Measurements from ENCODE around the gene GALNT17.

Gene GALNT17

DNA sequence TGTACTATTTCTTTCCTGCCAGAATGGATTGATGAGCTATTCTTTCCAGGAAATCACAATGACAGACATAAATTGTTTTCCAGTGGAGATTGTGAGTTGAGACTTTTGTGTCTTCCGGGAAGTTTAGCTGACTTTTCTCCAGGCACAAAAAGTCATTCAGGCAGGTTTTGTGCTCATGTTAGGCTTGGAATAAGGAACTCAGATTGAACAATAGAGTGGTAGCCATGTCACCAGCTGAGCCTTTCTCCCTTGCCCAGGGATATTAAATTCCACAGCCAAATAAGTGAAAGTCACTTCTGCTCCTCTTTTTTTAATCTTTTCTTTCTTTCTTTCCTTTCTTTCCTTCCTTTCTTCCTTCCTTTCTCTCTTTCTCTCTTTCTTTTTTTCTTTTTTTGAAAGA is 559.6 kb downstream of the GALNT17 start:
- no peak overlapping the region for H3K4me3 ChIP-seq (ENCODE audit: low read length)
- TF ChIP-seq ZNF274 (IDR thresholded peaks at IDR 0.05; ENCODE audit: low read depth, low read length) = no peak

DNA sequence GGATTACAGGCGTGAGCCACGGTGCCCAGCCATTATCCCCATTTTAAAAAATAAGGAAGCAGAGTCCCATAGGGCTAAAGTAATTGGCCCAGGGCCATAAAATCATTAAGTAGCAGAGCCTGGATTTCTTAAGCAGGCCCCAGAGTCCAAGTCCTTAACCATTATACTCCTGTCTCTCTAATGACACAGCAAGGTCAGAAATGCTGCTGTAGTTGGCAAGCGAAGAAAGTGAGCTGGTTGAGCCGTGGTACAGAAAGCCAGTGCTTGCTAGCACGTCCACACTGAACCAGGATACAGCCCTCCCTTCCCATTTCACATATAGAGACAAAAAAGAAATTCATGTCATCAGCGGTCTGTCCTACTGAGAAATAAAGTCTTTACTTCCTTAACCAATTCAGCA is 562.7 kb downstream of the GALNT17 start:
- no peak overlapping the region for H3K4me3 ChIP-seq (ENCODE audit: low read length)
- no peak for TF ChIP-seq ZNF274 (IDR thresholded peaks at IDR 0.05; ENCODE audit: low read depth, low read length)

DNA sequence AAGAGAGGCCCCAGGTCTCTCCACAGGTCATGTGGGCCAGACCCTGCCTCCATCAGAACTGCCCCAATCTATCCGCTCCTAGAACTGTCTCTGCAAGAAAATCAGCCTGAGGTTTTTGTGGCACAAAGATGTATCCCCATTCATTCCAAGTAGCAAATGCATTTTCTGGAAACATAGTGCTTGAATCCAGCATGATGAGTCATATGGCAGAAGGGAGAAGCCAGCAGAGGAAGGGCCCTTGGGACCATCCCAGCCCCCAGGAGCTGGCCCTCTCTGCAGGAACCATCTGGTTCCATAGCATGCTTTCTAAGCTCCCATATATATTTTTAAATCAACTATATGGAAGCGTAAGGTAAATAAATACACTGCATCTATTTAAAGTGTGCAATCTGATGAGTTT is 563.2 kb downstream of the GALNT17 start:
- no peak for TF ChIP-seq ZNF274 (IDR thresholded peaks at IDR 0.05; ENCODE audit: low read depth, low read length)
- no peak overlapping the region for H3K4me3 ChIP-seq (ENCODE audit: low read length)

DNA sequence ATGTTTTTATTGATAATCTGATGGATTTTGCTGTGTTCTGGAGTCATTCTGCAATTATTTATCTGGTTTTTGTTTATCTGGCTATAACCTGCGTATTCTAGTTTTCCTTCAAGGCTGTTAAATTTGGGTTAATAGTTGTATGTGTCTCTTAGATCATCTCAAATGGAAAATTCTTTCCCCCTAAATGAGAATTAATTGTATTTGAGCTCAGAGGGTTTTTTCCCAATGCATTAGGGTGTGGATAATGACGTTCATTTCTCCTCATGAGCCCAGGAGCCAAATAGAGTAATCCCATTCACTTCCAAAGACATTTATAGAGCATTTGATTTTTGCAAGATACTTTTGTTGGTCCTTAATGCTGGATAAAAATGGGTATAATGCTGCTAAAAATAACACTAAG is 564.6 kb downstream of the GALNT17 start:
- no peak for TF ChIP-seq ZNF274 (IDR thresholded peaks at IDR 0.05; ENCODE audit: low read depth, low read length)
- no peak overlapping the region for H3K4me3 ChIP-seq (ENCODE audit: low read length)

DNA sequence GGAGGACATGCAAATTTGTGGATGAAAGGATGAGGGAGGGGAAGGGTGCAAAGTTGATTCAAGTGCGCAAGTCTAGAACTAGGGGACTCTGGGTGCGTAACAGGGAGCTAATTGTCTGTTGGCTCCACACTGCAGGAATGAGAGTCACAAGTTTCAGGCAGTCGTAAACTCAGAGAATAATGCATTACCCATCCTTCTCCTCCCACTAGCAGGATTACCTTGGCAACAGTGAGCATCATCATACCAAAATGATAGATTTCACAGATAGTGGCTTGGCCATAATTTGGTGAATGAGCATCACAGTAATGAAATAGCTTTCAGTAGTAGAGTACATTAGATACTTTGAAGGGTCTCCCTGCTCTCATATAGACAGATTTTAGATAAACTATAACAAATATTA is 565.5 kb downstream of the GALNT17 start:
- no peak for TF ChIP-seq ZNF274 (IDR thresholded peaks at IDR 0.05; ENCODE audit: low read depth, low read length)
- H3K4me3 ChIP-seq (ENCODE audit: low read length) = no peak overlapping the region

DNA sequence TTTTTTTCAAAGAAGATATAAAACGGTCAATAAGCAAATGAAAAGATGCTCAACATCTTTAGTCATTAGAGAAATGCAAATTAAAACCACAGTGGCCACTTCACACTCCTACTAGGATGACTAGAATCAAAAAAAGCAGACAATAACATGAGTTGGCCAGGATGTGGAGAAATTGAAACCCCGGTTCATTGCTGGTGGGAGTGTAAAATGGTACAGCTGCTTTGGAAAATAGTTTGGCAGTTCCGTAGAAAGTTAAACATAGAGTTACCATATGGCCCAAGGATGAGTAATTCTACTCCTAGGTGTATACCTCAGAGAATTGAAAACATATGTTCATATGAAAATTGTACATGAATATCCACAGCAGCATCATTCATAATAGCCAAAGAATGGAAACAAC is 573.3 kb downstream of the GALNT17 start:
- no peak overlapping the region for H3K4me3 ChIP-seq (ENCODE audit: low read length)
- no peak for TF ChIP-seq ZNF274 (IDR thresholded peaks at IDR 0.05; ENCODE audit: low read depth, low read length)

DNA sequence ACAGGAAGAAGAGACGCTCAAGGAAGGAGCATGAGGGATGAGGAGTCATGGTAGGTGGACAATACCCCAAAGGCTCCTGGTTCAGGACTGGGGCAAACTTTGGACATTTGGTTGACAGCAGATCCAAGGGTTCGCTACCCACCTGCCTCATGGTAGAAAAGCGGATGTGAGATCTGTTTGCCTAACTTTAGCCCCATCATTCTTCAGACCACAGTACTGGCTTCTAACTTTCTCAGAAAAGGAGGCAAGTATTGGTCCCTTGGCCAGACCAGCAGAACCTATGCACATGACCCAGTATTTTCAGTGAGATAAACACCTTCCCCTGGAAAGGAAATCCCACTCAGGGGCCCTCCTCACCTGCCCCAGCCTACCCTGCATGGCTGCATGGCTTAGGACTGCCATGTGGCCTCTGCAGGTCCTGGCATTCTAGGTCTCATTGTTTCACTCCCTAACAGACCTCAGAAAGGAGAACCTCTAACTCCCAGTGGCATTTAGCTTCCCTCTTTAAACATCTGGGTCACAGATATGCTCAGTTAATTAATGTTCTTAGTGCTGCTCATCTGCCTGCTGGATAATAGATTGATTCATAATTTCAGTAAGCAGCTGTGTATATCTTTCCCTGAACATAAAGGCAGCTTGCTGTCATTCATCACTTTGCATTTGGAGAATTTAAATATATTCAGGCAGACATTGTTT is 574.1 kb downstream of the GALNT17 start:
- H3K4me3 ChIP-seq (ENCODE audit: low read length) = no peak overlapping the region
- TF ChIP-seq ZNF274 (IDR thresholded peaks at IDR 0.05; ENCODE audit: low read depth, low read length) = no peak

DNA sequence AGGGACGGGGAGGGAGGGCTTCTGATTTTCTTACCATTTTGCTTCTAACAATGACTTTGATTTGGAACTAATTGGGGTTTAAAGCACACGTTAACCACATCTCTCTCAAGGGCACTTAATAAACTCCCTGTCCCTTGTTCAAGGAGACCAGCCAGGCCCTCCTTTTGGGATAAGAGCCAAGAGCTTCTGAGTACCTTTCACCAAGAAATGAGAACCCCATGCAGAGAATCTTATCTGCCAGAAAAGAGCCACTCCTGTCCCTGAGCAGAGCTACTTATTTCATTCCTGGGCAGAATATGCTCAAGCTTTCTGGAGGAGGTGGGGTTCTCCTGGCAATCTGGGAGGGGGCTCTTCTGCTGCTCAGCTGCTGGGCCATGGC is 574.6 kb downstream of the GALNT17 start:
- H3K4me3 ChIP-seq (ENCODE audit: low read length) = no peak overlapping the region
- no peak for TF ChIP-seq ZNF274 (IDR thresholded peaks at IDR 0.05; ENCODE audit: low read depth, low read length)

DNA sequence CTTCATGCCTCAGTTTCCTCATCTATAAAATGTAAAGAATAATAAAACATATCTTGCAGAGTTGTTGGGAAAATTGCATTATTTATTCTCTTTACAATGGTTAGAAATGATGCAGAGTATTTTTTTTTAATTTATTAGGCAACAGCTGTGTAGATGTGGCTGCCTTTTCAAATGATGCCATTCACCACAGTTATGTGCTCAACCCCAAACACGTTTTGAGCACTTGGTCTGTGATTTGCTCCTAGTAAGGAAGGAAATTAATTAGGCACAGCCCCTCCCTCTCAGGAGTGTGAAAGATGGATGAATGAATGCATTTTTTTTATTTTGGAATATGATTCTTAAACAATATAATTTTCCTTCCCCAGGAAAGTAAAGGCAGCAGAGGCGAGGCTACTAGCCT is 575.1 kb downstream of the GALNT17 start:
- no peak for TF ChIP-seq ZNF274 (IDR thresholded peaks at IDR 0.05; ENCODE audit: low read depth, low read length)
- H3K4me3 ChIP-seq (ENCODE audit: low read length) = no peak overlapping the region

DNA sequence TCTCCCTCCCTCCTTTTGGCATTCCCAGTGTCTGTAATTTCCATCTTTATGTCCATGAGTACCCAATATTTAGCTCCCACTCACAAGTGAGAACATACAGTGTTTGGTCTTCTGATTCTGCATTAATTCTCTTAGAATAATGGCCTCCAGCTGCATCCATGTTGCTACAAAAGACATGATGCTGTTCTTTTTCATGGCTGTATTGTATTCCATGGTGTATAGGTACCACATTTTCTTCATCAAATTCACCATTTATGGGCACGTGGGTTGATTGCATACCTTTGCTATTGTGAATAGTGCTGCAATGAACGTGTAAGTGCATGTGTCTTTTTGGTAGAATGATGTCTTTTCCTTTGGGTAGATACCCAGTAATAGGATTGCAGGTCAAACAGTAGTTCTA is 576.8 kb downstream of the GALNT17 start:
- TF ChIP-seq ZNF274 (IDR thresholded peaks at IDR 0.05; ENCODE audit: low read depth, low read length) = no peak
- H3K4me3 ChIP-seq (ENCODE audit: low read length) = no peak overlapping the region

DNA sequence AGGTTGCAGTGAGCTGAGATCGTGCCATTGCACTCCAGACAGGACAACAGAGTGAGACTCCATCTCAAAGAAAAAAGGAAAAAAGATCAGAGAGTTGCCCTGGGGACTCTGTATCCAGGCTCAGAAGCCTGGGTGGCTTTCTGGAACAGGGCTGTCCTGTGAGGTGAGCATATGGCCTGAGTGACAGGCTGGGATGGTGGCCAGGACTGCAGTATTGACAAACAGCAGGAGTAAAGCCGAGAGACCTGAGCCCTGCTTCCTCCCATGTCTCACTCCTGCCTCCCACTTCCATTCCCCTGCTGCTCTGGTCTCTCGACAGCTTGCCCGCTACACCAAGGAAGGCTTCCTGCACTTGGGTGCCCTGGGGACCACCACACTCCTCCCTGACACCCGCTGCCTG is 578.5 kb downstream of the GALNT17 start:
- H3K4me3 ChIP-seq (ENCODE audit: low read length) = no peak overlapping the region
- TF ChIP-seq ZNF274 (IDR thresholded peaks at IDR 0.05; ENCODE audit: low read depth, low read length) = no peak

DNA sequence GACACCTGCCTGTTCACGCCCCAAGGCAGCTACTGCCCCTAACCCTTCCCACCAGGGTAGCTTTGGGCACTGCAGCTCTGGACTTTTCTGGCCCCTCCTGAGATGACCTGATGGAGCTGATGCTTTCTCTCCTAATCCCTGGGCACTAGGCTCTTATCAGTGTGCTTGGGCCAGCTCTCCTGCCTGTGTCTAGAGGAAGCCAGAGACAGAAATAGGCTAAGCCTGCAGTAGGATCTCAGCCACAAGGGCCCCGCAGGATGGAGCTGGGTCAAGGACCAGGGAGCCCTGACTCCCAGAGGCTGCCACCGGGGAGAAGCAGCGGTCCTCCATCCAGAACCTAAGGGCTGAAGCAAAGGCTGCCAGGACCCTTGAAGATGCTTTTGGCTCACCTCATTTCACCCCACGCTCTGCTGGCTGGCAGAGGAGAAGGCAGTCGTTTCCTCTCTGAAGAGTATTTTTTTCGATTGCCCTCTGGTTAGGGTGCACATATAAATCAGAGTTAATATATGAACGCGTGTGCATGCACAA is 580.8 kb downstream of the GALNT17 start:
- no peak for TF ChIP-seq ZNF274 (IDR thresholded peaks at IDR 0.05; ENCODE audit: low read depth, low read length)
- H3K4me3 ChIP-seq (ENCODE audit: low read length) = no peak overlapping the region

DNA sequence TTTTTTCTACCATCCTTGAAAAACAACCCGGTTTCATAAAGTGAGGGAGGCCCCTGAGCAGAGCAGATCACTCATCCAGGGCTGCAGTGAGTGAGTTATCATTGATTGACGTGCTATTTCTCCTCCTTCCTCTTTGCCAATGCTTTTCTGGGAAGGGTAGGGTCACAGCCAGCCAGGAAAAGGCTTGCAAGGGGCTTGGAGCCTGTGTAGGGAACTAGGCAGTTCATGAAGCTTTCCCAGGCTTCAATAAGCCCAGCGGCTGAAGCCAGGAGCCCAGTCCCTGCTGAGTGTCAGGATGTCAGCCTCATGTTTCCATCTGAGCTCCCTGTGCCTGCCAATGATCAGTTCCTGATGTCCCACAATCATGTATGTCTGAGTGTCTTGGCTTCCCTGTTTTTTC is 584.7 kb downstream of the GALNT17 start:
- TF ChIP-seq ZNF274 (IDR thresholded peaks at IDR 0.05; ENCODE audit: low read depth, low read length) = no peak
- no peak overlapping the region for H3K4me3 ChIP-seq (ENCODE audit: low read length)

DNA sequence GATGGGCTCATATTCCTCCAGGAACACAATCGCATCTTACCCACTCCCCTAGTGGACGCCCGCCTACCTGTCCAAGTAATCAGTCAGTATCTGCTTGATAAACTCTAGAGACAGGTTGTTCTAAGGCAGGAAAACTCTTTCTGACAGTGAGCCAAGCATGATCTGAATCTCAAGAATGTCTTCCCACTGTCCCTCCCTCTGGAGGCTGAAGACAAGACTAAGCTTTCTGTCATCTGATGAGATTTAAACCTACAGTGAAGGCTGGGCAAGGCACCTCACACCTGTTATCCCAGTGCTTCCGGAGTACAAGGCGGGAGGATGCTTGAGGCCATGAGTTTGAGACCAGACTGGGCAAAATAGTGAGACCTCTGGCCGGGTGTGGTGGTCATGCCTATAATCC is 586.6 kb downstream of the GALNT17 start:
- TF ChIP-seq ZNF274 (IDR thresholded peaks at IDR 0.05; ENCODE audit: low read depth, low read length) = no peak
- no peak overlapping the region for H3K4me3 ChIP-seq (ENCODE audit: low read length)

DNA sequence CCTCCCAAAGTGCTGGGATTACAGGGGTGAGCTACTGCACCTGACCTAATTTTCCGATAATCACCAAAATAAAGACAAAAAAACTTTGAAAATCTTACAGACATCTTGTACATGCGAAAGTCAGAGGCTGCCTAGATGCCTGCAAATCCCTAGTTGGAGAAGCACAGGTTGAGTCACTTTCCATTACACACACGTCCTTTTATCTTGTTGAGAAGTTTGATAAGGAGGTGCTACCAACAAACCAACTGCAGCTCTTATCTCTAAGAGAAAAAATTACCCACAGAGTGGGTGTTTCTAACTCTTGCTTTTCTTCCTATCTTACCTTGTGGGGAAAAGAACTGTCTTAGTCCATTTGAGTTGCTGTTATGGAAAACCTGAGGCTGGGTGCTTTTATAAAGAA is 589.8 kb downstream of the GALNT17 start:
- H3K4me3 ChIP-seq (ENCODE audit: low read length) = no peak overlapping the region
- TF ChIP-seq ZNF274 (IDR thresholded peaks at IDR 0.05; ENCODE audit: low read depth, low read length) = no peak

DNA sequence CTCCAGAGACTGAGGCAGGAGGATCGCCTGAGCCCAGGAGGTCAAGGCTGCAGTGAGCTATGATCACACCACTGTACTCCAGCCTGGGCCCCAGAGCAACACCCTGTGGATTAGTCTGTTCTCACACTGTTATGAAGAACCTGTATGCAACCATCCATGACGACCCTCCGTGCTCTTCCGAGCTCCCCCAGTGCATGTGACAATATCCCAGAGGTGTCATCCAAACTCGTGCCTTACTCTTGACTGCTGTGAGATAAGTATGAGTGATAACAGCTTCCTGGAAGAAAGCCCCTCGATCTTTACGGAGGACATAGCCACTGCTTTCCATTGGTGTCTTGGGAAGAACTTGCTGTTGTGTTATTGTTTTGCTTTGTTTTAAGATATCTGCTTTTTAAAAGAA is 591.9 kb downstream of the GALNT17 start:
- H3K4me3 ChIP-seq (ENCODE audit: low read length) = no peak overlapping the region
- TF ChIP-seq ZNF274 (IDR thresholded peaks at IDR 0.05; ENCODE audit: low read depth, low read length) = no peak
